Forelimb muscle (tissue), 1 donor: ENCODE measurements around the gene NUP133. TPM values are rescaled to one million over a fixed set of nuclear protein-coding genes. Genes with fewer than 3 reads are reported as not detected.
"Not testable (repeated sequence)": the region's sequence is repeated elsewhere in the genome, so short reads cannot be mapped to it uniquely, and the experiment has no call there.

Experiments
- DNase-seq: peaks from one replicate; pipeline ENCODE4 v3.0.0-alpha.2; 2013; ENCODE audit warnings: low read depth
- polyA plus RNA-seq: library from polyadenylated mRNA; unstranded; fragments of 120-200 nt; gene quantifications from one replicate; pipeline ENCODE4 v1.2.1, GENCODE V29; 2013; ENCODE audit not compliant: insufficient read length

The NUP133 gene
- polyA plus RNA-seq, result 29.7 TPM

- DNase-seq, result peak; percentile 96
Measured at GRCh38 chr1:229507951-229508822, at the start of gene NUP133. NUP133 (minus strand) TSS chr1:229508341; CDS start chr1:229508249, 92 bp downstream.

GRCh38 chr1:229557200-229557850, 49.2 kb upstream of the NUP133 start:
- DNase-seq, result no peak

GRCh38 chr1:229554886-229555621, 46.9 kb upstream of the NUP133 start:
- DNase-seq, result no peak

- no peak for DNase-seq
Measured at GRCh38 chr1:229553621-229554130, 45.5 kb upstream of the NUP133 start.

- DNase-seq, result no peak
Measured at GRCh38 chr1:229552732-229553131, 44.6 kb upstream of the NUP133 start.

- DNase-seq, result no peak
Measured at GRCh38 chr1:229550812-229551567, 42.8 kb upstream of the NUP133 start.

GRCh38 chr1:229547542-229547941, 39.4 kb upstream of the NUP133 start:
- DNase-seq, result no peak

- DNase-seq, result no peak
Measured at GRCh38 chr1:229544587-229544986, 36.4 kb upstream of the NUP133 start.

- DNase-seq, result no peak
Measured at GRCh38 chr1:229539863-229540506, 31.8 kb upstream of the NUP133 start.

GRCh38 chr1:229538945-229539344, 30.8 kb upstream of the NUP133 start:
- DNase-seq, result no peak

- no peak for DNase-seq
Measured at GRCh38 chr1:229537894-229538293, 29.8 kb upstream of the NUP133 start.

- DNase-seq, result no peak
Measured at GRCh38 chr1:229536982-229537381, 28.8 kb upstream of the NUP133 start.

GRCh38 chr1:229535230-229535629, 27.1 kb upstream of the NUP133 start:
- no peak for DNase-seq

GRCh38 chr1:229531326-229531725, 23.2 kb upstream of the NUP133 start:
- no peak for DNase-seq

- DNase-seq, result no peak
Measured at GRCh38 chr1:229529639-229530038, 21.5 kb upstream of the NUP133 start.

GRCh38 chr1:229526695-229527094, 18.6 kb upstream of the NUP133 start:
- DNase-seq, result no peak

- no peak for DNase-seq
Measured at GRCh38 chr1:229523052-229523451, 14.9 kb upstream of the NUP133 start.

- DNase-seq, result no peak
Measured at GRCh38 chr1:229514578-229515275, 6.6 kb upstream of the NUP133 start.

- DNase-seq, result not testable (repeated sequence)
Measured at GRCh38 chr1:229511625-229512024, 3.5 kb upstream of the NUP133 start.

GRCh38 chr1:229511201-229511600, 3.1 kb upstream of the NUP133 start:
- not testable (repeated sequence) for DNase-seq
